Measurements from ENCODE around the gene ZFYVE9. TPM values are rescaled to one million over a fixed set of nuclear protein-coding genes. Genes with fewer than 3 reads are reported as not detected.

ZFYVE9 gene
- total and polyA plus RNA-seq, 9 of the 15 experiments (the other 6 are each of a cell fraction or from before 2014, with no cell fraction given): 0.52 to 14.4 (median 8.9) TPM

DNA sequence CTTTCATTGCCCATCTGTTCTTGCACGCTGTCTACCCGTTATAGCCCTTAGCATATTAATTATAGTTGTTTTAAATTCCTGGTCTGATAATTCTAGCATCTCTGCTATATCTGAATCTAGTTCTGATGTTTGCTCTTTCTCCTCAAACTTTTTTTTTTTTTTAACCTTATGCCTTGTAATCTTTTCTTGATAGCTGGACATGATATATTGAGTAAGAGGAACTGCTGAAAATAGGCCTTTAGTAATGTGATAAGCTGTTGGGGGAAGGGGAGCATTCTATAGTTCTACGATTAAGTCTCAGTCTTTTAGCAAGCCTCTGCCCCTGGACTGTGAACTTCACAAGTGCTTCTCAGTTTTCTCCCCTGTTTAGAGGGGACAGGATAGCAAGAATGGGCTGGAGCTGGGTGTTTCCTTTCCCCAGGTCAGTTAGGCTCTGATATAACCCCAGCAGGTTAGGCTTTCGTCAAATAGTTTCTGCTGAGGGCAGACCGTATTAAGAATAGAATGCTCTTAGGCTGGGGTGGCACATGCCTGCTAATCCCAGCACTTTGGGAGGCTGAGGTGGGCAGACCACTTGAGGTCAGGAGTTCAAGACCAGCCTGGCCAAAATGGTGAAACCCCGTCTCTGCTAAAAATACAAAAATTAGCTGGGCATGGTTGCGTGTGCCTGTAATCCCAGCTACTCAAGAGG, 62.2 kb downstream of the ZFYVE9 start (continued):
- TF ChIP-seq THRB (CRISPR knock-in tag; conservative IDR thresholded peaks at IDR 0.05) (no peak), ZBED1 (IDR thresholded peaks at IDR 0.05) (no peak), CGGBP1 (CRISPR knock-in tag; IDR thresholded peaks at IDR 0.05) (no peak), RB1 (IDR thresholded peaks at IDR 0.05; ENCODE audit: low read depth) (no peak), KHSRP (IDR thresholded peaks at IDR 0.05) (no peak), ARHGAP35 (IDR thresholded peaks at IDR 0.05; ENCODE audit: partially characterized antibody) (no peak), ZFP30 (CRISPR knock-in tag; IDR thresholded peaks at IDR 0.05; ENCODE audit: borderline replicate concordance) (no peak), SIX5 (IDR thresholded peaks at IDR 0.05; ENCODE audit: borderline replicate concordance in 1 of 2, insufficient read depth in 1 of 2, low read depth in 1 of 2, low read length in 2 of 2) (no peak), E2F5 (CRISPR knock-in tag; IDR thresholded peaks at IDR 0.05) (no peak), TBL1XR1 (IDR thresholded peaks at IDR 0.05; ENCODE audit: low read length in 2 of 2) (peak in 1 of 2 experiments; percentile 71; a peak in 1 of 4 replicates), ZNF175 (CRISPR knock-in tag; IDR thresholded peaks at IDR 0.05; ENCODE audit: low read depth) (no peak), PML (IDR thresholded peaks at IDR 0.05; ENCODE audit: low read length) (peak; percentile 40; the same call in 1 of the 2 replicates), RAD51 (IDR thresholded peaks at IDR 0.05; ENCODE audit: borderline replicate concordance, low read depth) (no peak), SMAD3 (CRISPR knock-in tag; conservative IDR thresholded peaks at IDR 0.05) (no peak), DEAF1 (CRISPR knock-in tag; IDR thresholded peaks at IDR 0.05) (no peak), STAT5A (IDR thresholded peaks at IDR 0.05; ENCODE audit: borderline replicate concordance, low read length) (no peak; the same call in 1 of the 2 replicates), NCOA6 (IDR thresholded peaks at IDR 0.05) (no peak), ZC3H8 (IDR thresholded peaks at IDR 0.05) (no peak), BDP1 (IDR thresholded peaks at IDR 0.05; ENCODE audit: insufficient read depth, insufficient read length) (no peak), MEF2D (tag; conservative IDR thresholded peaks at IDR 0.05; ENCODE audit: low read depth) (peak; percentile 96)
- TF ChIP-seq, protein P1, sequence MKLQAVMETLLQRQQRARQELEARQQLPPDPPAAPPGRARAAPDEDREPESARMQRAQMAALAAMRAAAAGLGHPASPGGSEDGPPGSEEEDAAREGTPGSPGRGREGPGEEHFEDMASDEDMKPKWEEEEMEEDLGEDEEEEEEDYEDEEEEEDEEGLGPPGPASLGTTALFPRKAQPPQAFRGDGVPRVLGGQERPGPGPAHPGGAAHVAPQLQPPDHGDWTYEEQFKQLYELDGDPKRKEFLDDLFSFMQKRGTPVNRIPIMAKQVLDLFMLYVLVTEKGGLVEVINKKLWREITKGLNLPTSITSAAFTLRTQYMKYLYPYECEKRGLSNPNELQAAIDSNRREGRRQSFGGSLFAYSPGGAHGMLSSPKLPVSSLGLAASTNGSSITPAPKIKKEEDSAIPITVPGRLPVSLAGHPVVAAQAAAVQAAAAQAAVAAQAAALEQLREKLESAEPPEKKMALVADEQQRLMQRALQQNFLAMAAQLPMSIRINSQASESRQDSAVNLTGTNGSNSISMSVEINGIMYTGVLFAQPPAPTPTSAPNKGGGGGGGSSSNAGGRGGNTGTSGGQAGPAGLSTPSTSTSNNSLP (IDR thresholded peaks at IDR 0.05; ENCODE audit: borderline replicate concordance, low read depth, low read length): peak; percentile 82; the same call in 1 of the 2 replicates

Measured in K562 (cell line).